ENCODE results near the gene TRERF1. TPM values are rescaled to one million over a fixed set of nuclear protein-coding genes. Genes with fewer than 3 reads are reported as not detected.

The TRERF1 gene
- total and polyA plus RNA-seq, 2 experiments from 2014 or later: 3.2 to 5.1 TPM

DNA sequence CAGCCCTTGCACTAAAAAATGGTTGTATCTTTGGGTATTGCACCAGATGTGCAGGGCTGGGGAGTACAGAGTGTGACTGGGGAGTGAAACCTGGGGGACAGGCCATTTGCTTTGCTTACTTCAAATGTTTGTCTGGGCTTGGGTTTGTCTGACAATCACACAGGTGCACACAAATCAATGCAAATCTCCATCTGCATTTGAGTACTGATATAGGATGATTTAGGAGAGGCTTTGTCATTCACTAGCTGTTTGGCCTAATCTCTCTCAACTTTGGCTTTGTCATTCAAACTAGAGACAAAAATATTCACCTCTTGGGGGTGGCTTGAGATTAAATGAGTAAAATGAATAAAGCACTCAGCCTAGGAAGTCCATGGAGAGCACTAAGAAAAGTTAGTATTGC, 274.7 kb downstream of the TRERF1 start:
- Histone ChIP-seq H3K4me1 (ENCODE audit: insufficient read depth) (no peaks in the 10 kb centered on the region), H3K27me3 (no peaks in the 10 kb centered on the region), H3K9me3 (ENCODE audit: low read depth) (no peaks in the 10 kb centered on the region), H3K9me2 (replicated peaks; ENCODE audit: insufficient read depth) (no peaks in the 10 kb centered on the region), H3K36me3 (replicated peaks; ENCODE audit: insufficient read depth, low read depth) (no peaks in the 10 kb centered on the region), H2AFZ (no peak overlapping the region), H4K20me1 (ENCODE audit: insufficient read depth, poor library complexity, severe bottlenecking) (no peaks in the 10 kb centered on the region), H3K79me2 (no peaks in the 10 kb centered on the region), H3K4me3 (no peak overlapping the region), H3K27ac (no peak overlapping the region), H3K4me2 (no peak overlapping the region)
- TF ChIP-seq, protein P1, sequence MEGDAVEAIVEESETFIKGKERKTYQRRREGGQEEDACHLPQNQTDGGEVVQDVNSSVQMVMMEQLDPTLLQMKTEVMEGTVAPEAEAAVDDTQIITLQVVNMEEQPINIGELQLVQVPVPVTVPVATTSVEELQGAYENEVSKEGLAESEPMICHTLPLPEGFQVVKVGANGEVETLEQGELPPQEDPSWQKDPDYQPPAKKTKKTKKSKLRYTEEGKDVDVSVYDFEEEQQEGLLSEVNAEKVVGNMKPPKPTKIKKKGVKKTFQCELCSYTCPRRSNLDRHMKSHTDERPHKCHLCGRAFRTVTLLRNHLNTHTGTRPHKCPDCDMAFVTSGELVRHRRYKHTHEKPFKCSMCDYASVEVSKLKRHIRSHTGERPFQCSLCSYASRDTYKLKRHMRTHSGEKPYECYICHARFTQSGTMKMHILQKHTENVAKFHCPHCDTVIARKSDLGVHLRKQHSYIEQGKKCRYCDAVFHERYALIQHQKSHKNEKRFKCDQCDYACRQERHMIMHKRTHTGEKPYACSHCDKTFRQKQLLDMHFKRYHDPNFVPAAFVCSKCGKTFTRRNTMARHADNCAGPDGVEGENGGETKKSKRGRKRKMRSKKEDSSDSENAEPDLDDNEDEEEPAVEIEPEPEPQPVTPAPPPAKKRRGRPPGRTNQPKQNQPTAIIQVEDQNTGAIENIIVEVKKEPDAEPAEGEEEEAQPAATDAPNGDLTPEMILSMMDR (IDR thresholded peaks at IDR 0.05; ENCODE audit: poor library complexity): no peak
- DNase-seq (ENCODE audit: low spot score): no peak

DNA sequence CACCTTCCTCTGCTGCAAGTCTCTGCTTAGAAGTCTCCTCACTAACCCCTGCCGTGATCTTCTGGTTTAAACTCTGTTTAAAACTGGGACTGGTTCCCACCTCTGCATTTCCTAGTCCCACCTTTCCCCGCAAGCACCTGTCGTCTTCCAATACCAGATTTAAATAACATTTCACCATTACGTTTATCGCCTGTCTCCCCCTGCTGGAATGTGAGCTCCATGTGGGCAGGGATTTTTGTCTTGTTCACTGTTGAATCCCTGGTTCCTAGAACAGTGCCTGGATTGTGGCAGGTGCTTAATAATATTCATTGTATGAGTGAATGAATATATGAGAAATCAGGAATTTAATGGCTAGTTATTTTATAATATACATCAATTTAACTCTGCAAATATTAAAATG, 275.9 kb downstream of the TRERF1 start:
- Histone ChIP-seq H3K27me3 (no peaks in the 10 kb centered on the region), H3K9me3 (ENCODE audit: low read depth) (no peaks in the 10 kb centered on the region), H3K4me1 (ENCODE audit: insufficient read depth) (no peaks in the 10 kb centered on the region), H3K4me3 (no peak overlapping the region), H3K36me3 (replicated peaks; ENCODE audit: insufficient read depth, low read depth) (no peaks in the 10 kb centered on the region), H3K9me2 (replicated peaks; ENCODE audit: insufficient read depth) (no peaks in the 10 kb centered on the region), H3K79me2 (no peaks in the 10 kb centered on the region), H4K20me1 (ENCODE audit: insufficient read depth, poor library complexity, severe bottlenecking) (no peaks in the 10 kb centered on the region), H3K4me2 (no peak overlapping the region), H3K27ac (no peak overlapping the region), H2AFZ (no peak overlapping the region)
- WGBS (ENCODE audit: low lambda C conversion rate, missing lambda C conversion rate): 76% methylated on average over 5 of the region's 5 CpGs
- no peak for DNase-seq (ENCODE audit: low spot score)
- TF ChIP-seq, protein P1 (IDR thresholded peaks at IDR 0.05; ENCODE audit: poor library complexity): peak; percentile 9
- TF ChIP-seq EZH2phosphoT487 (IDR thresholded peaks at IDR 0.05; ENCODE audit: low read depth, severe bottlenecking, unreplicated experiment) (no peak), EZH2 (IDR thresholded peaks at IDR 0.05; ENCODE audit: borderline replicate concordance) (no peak)

Other genes with a start within 250 kb of the TRERF1 start
- gene MRPS10, start 234.1 kb downstream of the TRERF1 start, total RNA-seq: 38.6 and 42.8 TPM in 2 replicates
- 26.8 and 27.7 TPM in 2 replicates for gene MRPS10, start 234.1 kb downstream of the TRERF1 start, polyA plus RNA-seq
- gene UBR2, start 112.1 kb upstream of the TRERF1 start, total RNA-seq: 24.4 and 25.8 TPM in 2 replicates
- 7.5 and 8.1 TPM in 2 replicates for gene UBR2, start 112.1 kb upstream of the TRERF1 start, polyA plus RNA-seq